Jurkat, Clone E6-1 (cell line): Measurements from ENCODE around the gene MPPE1. TPM values are rescaled to one million over a fixed set of nuclear protein-coding genes. Genes with fewer than 3 reads are reported as not detected.
A peak's percentile ranks its signal among the peaks of the same experiment; 100 is the strongest.
"Not testable (repeated sequence)": the region's sequence is repeated elsewhere in the genome, so short reads cannot be mapped to it uniquely, and the experiment has no call there.

Experiments
- DNase-seq: peaks from one replicate; pipeline ENCODE4 v3.0.0-alpha.2; 2011; ENCODE audit warnings: low read depth, low spot score
- H3K4me3 ChIP-seq: 2 replicates; pipeline ENCODE4 v1.5.1; 2011; ENCODE audit warnings: mild to moderate bottlenecking, low read length, control low read depth, moderate library complexity
- polyA plus RNA-seq: library from polyadenylated mRNA; unstranded; fragments of >200 nt; gene quantifications from one replicate; pipeline ENCODE4 v1.2.1, GENCODE V29; 2012; ENCODE audit warnings: missing spikeins; ENCODE audit not compliant: insufficient read length, insufficient read depth

MPPE1 gene, protein sequence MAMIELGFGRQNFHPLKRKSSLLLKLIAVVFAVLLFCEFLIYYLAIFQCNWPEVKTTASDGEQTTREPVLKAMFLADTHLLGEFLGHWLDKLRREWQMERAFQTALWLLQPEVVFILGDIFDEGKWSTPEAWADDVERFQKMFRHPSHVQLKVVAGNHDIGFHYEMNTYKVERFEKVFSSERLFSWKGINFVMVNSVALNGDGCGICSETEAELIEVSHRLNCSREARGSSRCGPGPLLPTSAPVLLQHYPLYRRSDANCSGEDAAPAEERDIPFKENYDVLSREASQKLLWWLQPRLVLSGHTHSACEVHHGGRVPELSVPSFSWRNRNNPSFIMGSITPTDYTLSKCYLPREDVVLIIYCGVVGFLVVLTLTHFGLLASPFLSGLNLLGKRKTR
- polyA plus RNA-seq: 42.0 TPM

DNA sequence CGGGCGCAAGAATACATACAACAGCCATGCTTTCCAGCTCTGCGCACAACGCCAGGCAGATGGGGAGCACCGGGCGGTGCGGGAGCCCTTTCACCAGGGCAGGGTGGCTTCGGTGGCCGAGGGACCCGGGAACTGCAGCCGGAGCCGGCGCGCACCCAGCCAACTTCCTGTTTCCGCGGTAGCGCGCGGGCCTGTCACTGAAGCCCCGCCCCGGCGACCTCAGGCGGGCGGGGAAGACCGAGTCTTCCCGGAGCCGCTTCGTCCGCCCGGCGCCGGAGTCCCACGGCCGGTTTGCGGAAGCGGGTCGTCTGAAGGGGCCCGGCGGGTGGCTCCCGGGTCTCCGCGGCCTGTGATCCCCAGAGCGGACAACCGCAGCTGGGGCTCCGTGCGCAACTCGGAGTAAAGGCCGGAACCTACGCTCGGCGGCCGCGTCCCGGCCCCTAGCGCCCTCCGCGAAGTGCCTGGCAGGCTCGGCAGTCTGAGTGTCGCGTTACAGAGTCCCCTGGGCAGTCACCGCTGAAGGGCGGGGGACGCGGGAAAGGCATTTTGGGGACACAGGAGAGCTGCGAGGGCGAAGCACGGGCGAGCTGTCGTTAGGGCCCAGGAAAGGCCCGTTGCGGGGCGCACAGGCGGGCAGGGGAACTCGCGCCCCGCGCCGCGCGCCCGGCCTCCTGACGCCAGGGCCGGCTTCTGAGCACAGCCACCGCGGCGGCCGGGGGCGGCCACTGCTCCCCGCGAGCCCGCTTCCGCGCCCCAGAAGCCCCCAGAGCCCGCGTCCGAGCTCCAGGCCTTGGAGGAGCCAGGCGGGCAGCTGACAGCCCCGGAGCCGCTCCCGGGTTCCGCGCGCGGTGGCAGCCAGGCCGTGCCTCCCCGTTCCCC, at the start of gene MPPE1:
MPPE1 (minus strand) TSS at position 136 of the 879 bp plus-strand sequence. CDS start 11,053 bp downstream, outside the sequence.
- peak within 1 kb of the TSS; percentile 91 for H3K4me3 ChIP-seq
- peak; percentile 75 for DNase-seq

DNA sequence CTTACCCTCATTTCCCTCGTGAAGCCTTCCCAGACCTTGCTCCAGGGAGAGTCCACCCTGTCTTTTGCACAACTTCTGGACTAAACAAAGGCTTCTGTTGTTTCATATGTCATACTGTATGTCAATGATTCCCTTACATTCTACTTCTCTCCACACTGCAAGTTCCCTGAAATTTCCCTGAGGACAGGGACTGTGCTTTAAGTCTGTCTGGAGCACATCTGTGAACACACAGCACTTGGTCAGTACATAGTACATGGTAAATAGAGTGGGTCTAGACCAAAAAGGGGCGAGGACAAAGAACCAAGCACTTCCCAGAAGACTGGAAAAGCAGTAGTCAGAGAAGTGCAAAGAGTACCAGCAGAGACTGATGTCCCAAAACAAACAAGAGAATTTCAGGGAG, 49.5 kb upstream of the MPPE1 start:
- no peak for DNase-seq
- H3K4me3 ChIP-seq: no peak overlapping the region

DNA sequence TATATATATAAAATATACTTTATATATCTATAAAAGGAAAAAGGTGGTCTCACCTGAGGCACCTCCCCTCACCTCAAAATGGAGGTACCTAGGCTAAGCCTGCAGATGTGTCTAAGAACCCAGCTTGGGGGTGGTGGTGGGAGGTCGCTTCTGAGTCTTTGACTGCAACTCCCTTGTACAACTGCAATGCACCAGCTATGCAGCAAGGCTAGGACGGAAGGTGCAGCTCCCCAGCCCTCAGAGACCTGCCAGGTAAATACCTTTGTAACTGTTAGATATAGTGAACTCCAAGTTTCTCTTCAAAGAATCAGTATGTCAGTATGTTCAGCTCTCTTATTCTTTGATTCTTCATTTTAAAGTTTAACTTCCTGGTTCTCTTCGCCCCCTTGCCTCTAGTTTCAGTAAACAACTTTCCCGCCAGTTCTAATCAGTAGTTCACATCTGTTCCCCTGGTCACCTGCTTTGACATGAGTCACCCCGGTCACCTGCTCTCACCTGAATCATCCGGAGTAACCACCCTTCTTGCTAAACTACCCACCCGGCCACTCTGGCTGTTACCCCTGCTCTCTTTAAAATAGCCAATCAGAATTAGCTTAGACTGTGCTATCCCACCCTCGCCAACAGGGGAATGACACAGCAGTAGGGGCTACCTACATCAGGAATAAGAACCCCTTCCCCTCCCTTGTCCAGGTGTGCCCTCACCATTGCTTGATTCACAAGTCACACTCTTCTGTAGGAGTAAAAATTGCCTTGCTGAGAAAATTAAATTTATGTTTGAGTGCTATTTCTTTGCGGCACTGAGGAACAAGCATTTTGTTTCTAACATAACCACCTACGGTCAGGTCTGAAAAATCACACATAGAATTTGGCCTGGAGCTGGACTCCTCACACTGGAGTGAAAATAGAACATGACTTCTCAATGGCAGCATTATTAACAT, 48.5 kb upstream of the MPPE1 start:
- no peak for DNase-seq
- no peak overlapping the region for H3K4me3 ChIP-seq

DNA sequence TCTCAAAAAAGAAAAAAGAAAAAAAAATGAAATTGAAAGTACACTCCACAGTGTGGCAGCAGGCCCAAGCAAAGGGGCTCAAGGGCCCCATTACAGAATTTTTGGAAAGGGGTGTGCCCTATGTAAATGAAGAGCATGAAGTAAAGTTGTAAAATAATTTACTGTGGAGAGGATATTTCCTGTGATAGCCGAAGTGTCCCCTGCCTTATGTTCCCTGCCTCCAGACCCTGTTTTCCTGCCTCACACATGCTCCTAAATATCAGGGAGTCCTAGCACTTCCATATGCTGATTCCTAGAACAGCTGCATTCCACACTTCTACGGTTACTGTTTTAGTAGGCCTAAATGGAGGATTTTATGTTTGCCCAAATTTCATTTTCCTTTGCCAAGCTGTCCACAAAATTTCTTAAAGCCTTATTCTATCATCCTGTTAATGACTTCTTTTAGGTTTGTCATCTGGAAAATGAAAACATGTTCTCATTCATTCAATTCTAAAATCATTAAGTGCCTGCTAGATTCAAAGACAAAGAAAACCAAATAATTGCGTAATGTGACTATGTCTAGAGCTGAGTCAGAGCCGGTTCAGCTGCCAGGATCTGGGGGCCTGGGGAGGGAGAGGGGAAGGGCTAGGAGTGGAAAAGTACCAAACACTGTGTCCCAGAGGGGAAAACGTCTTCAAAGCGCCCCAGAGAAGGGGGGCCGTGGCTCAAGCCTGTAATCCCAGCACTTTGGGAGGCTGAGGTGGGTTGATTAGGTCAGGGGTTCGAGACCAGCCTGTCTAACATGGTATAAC, 47.3 kb upstream of the MPPE1 start:
- DNase-seq: no peak
- no peak overlapping the region for H3K4me3 ChIP-seq

DNA sequence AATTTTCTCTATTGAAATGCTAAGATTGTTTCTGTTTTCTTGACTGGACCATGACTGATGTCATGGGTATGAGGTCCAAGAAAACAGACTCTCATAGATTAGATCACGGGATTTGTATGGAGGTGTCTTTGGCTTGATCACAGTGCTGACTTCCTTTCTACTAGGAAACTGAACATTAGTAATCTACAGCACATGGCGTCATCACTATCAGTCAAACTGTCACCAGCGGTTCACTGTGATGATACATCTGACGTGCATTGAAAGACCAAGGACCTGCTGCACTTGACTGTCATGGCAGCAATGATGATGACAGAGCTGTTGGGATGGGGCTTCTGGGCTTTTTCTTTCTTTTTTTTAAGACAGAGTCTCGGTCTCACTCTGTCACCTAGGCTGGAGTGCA, 45.0 kb upstream of the MPPE1 start:
- no peak for DNase-seq

DNA sequence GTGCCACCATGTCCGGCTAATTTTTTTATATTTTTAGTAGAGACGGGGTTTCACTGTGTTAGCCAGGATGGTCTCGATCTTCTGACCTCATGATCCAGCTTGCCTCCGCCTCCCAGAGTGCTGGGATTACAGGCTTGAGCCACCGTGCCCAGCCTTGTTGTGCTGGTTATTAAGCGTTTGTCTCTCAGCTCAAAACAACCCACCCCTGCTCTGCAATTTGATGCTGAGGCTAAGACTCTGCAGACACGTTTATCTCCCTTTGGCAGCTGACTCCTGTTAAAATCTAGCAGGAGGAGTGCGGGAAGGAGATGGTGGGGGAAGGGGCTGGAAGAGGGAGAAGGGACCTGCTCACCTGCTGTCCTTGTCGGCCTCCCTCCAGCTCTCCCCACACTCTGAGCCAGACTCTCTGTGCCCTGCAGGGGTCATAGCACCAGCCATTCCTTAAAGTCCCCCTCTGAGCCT, 43.3 kb upstream of the MPPE1 start:
- no peak for DNase-seq
- H3K4me3 ChIP-seq: no peak overlapping the region

More for the DNA sequence above, 45.0 kb upstream of the MPPE1 start:
- no peak overlapping the region for H3K4me3 ChIP-seq

DNA sequence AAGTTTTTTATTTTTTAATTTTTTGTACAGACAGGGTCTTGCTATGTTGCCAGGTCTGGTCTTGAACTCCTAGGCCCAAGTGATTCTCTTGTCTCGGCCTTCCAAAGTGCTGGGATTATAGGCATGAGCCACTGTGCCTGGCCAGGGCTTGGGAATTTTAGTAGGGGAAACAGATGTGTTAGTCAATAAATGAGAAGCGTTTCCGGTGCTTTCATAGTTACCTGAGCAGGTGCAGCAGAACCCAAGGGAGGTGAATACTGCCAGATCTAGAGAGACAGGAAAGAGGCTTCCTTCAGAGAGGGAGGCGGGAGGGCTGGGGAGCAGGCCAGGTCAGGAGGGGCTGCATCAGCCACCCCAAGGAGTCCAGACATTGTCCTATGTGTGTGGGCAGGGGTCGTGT, 42.7 kb upstream of the MPPE1 start:
- no peak for DNase-seq
- no peak overlapping the region for H3K4me3 ChIP-seq

DNA sequence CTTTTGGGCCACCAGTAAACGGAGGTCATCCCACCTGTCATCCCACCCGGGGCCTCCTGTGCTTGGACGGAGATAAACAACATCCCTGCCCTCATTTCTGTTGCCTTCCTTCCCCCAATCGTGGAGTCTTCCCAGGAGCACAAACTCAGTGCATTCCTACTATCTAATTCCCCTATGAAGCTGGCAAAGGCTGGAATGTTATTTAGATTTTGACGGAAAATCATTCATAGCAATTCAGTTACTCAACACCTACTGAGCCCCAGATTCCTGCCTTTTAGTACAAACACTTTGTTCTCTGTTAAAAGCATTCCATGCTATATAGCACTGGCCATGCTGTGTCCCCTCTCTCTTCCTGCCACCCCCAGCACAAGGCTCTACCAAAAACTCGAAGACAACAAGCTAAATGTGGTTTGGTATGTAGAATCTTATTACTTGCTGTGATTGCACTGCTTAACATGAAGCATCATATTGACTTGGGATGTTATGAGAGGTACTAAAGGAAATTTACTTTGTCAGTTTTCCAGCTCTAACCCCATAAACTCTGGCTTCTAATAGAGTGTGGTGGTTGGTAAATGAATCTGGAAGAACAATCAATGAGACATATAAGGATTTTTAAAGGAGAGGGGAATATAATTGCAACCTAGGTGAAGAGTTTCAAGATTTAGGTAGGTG, 40.9 kb upstream of the MPPE1 start:
- no peak overlapping the region for H3K4me3 ChIP-seq
- DNase-seq: no peak

DNA sequence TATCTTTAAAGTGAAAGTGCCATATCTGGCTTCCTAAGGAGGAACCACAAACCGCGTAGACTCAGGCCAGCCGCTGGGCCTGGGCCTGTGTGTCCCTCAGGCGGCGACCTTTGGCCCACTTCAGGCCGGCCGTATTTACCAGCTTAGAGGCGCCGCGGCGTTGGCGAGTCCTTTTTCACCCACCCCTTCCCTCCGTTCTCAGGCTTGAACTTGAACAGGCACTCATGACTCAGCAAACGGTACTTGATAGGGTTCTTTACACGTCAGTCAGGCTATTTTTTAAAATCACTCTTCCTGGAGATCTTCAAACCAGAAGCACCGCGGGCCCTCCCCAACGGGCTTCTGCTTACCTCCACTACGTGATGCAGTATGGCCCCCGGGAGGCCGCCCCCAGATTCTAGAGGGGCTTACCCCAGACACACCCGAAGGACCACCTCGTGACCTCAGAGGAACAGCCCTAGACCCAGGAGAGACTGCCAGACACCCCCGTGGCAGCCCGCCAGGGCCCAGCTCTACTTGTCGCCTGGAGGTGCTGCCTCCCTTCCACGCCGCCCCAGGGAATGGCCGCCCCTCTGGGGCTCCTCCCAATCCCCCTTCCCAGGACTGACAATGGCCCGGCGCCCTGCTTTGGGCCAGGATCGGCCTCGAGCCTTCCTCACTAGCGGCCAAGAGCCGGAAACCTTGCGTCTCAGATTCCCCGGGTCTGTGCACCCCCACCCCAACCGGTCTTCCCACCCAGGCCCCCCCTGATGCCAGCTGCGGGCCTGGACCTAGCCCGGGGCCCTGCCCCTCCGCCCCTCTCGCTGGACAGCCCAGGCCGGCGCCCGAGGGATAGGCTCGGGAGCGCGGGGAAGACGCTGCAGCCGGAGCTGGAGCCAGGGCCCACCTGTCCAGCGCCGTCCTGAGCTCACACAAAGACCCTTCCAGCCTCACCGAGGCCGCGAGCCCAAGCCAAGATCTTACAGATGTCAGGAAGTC, 39.4 kb upstream of the MPPE1 start:
- DNase-seq: no peak
- H3K4me3 ChIP-seq: no peak overlapping the region

DNA sequence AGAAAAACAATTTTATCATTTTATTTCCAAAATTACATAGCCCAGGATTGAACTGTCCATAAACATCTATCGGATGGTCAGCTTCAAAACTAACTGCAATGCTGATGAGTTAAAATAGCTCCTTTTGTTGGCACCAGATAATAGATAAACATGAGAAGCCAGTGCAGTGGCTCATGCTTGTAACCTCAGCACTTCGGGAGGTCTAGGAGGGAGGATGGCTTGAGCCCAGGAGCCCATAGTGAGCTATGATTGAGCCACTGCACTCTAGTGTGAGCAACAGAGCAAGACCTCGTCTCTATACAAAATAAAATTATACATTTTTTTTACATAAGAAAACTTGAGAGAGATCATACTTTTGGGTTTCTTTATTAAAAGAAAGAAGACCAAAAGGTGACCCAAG, 38.6 kb upstream of the MPPE1 start:
- H3K4me3 ChIP-seq: no peak overlapping the region
- no peak for DNase-seq

DNA sequence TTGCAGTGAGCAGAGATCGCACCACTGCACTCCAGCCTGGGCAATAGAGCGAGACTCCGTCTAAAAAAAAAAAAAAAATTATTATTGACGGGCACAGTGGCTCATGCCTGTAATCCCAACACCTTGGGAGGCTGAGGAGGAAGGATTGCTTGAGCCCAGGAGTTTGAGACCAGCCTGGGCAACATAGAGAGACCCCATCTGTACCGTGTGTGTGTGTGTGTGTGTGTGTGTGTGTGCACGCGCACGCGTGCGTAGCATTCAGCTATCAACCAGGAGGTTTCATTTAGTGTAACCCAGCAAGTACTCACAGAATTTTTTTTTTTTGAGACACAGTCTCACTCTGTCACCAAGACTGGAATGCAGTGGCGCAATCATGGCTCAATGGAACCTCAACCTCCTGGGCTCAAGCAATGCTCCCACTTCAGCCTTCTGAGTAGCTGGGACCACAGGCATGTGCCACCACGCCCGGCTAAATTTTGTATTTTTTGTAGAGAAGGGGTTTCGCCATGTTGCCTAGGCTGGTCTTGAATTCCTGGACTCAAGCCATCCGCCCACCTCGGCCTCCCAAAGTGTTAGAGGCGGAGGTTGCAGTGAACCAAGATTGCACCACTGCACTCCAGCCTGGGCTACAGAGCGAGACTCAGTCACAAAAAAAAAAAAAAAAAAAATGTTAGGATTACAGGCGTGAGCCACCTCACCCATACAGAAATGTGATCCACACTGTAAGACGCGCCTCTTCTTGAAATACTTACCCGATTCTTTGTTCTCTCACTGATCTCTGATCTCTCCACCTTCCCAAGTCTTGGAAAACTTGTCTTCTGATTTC, 37.9 kb upstream of the MPPE1 start:
- not testable (repeated sequence) for H3K4me3 ChIP-seq, DNase-seq

DNA sequence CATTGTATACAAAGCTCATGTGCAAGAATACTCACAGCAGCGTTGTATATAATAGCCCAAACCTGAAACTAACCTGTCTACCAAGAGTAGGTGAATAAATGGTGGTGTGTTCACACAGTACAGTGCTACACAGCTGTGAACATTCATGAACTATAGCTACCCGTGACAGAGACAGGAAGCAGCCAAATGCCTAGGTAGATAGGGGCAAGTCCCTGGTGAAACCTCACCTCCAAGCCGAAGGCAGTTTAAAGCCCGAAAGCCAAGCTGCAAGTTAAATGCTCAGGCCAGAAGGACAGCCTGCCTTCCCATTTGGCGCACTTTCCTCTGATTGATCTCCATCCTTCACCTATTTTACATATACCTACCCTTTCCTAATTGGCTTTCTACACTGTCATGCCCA, 36.7 kb upstream of the MPPE1 start:
- DNase-seq: no peak
- H3K4me3 ChIP-seq: no peak overlapping the region

DNA sequence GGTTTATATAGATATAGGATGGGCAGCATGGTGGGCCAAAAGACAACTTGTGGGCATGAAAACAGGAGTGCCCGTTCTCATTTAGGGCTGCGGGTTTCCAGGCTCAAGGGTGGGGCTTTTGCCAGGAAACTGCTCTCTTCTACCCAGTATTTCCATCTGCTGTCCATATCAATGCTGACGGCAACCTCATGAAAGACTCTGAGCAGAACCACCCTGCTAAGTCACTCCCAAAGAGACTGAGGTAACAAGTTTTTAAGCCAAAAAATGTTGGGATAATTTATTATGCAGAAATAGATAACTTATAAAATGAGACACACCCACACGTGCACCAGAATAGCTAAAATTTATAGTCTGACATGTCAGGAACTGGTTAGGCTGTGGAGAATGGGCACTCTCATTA, 36.1 kb upstream of the MPPE1 start:
- H3K4me3 ChIP-seq: no peak overlapping the region

DNA sequence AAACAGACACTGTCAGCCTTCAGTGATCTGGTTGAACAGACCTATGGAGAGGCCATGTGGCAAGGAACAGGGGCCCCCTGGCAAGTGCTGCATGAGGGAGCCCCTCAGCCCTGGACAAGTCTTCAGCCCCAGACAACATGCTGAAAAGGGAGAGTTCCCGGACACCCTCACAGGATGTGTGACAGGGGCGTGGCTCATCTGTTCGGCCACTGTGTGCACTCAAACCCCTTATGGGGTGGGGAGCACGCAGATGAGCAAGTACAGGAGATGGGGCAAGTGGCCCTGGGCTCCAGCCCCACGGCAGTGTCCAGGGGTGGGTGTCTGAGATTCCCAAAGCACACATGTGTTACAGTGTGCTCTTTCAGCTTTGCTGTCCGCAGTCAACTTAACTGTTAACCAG, 35.4 kb upstream of the MPPE1 start:
- H3K4me3 ChIP-seq: no peak overlapping the region
- DNase-seq: no peak

More for the DNA sequence above, 36.1 kb upstream of the MPPE1 start:
- no peak for DNase-seq

DNA sequence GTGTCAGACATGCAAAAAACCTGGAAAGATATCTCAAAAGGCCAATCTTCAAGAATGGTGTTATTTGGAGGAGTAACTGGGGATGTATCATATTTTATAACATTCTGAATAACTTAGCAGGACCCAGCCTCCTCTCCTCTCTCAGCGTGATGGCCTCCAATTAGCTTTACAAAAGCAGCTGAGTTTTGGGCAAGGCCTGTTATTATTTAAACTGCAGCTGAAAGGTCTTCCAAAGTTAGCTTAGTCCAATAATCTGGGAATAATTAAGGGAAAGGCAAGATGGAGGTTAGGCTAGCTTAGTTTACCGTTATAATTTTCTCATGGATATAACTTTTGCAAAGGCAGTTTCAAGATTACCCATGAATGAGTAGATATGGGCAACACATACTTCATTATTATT, 32.8 kb upstream of the MPPE1 start:
- DNase-seq: no peak
- H3K4me3 ChIP-seq: no peak overlapping the region
